PC-3 (cell line): ENCODE results near the gene ZDHHC19. TPM values are rescaled to one million over a fixed set of nuclear protein-coding genes. Genes with fewer than 3 reads are reported as not detected.

Experiments
- ATAC-seq: fragments of 200-7000 bp; cut with Tn5 transposase; 2 replicates; pipeline ENCODE4 v1.9.1; 2020; ENCODE audit warnings: mild to moderate bottlenecking, moderate library complexity
- BruUV-seq: library from RNA; stranded (reverse); fragments of 400-500 nt; replicated peaks from 2 replicates; lab custom pipeline; 2021; lab: Mats Ljungman, UMichigan
- CTCF ChIA-PET: fragments of 300-600 bp; sonication (Branson Sonifier 250); formaldehyde crosslinking; loops from one replicate; lab custom pipeline; 2022; ENCODE audit warnings: antibody characterized with exemption; lab: Charles Lee
- POLR2A ChIA-PET: fragments of 300-600 bp; sonication (Branson Sonifier 250); formaldehyde crosslinking; loops from one replicate; lab custom pipeline; 2022; ENCODE audit warnings: antibody characterized with exemption; ENCODE audit not compliant: unreplicated experiment; lab: Charles Lee
- DNase-seq: peaks from one replicate; pipeline ENCODE4 v3.0.0-alpha.2; 2015
- H2AFZ ChIP-seq: fragments of 300-600 bp; sonication (generic); 2 replicates; pipeline ENCODE4 v1.6.0; 2016; ENCODE audit warnings: antibody characterized with exemption, low read length
- H3F3A ChIP-seq: fragments of 300-600 bp; sonication (generic); one replicate; pipeline ENCODE4 v1.6.0; 2017; ENCODE audit warnings: antibody characterized with exemption, low read length, control low read depth, mild to moderate bottlenecking; ENCODE audit not compliant: unreplicated experiment
- H3K27ac ChIP-seq: fragments of 300-600 bp; sonication (generic); 2 replicates; pipeline ENCODE4 v1.5.1; 2016; ENCODE audit warnings: mild to moderate bottlenecking, low read length
- H3K27me3 ChIP-seq: fragments of 300-600 bp; sonication (generic); 2 replicates; pipeline ENCODE4 v1.6.1; 2016; ENCODE audit warnings: low read length, mixed read lengths
- H3K36me3 ChIP-seq: fragments of 300-600 bp; sonication (generic); 2 replicates; pipeline ENCODE4 v1.6.1; 2016; ENCODE audit warnings: low read depth, mixed run types, low read length, mixed read lengths
- H3K4me1 ChIP-seq: fragments of 300-600 bp; sonication (generic); 2 replicates; pipeline ENCODE4 v1.5.1; 2016; ENCODE audit warnings: low read length; ENCODE audit not compliant: insufficient read depth
- H3K4me2 ChIP-seq: fragments of 300-600 bp; sonication (generic); 2 replicates; pipeline ENCODE4 v1.6.0; 2016; ENCODE audit warnings: low read length
- H3K4me3 ChIP-seq: fragments of 300-600 bp; sonication (generic); 2 replicates; pipeline ENCODE4 v1.5.1; 2016; ENCODE audit warnings: mild to moderate bottlenecking, low read length, mixed read lengths
- H3K79me2 ChIP-seq: fragments of 300-600 bp; sonication (generic); 2 replicates; pipeline ENCODE4 v1.6.1; 2017; ENCODE audit warnings: low read length, mixed read lengths
- H3K9ac ChIP-seq: fragments of 300-600 bp; sonication (generic); 2 replicates; pipeline ENCODE4 v1.6.0; 2016; ENCODE audit warnings: mild to moderate bottlenecking, low read length
- H3K9me2 ChIP-seq: fragments of 300-600 bp; sonication (generic); replicated peaks from 2 replicates; pipeline ENCODE4 v1.6.1; 2016; ENCODE audit warnings: mixed run types, low read length, mixed read lengths
- H3K9me3 ChIP-seq: fragments of 300-600 bp; sonication (generic); 2 replicates; pipeline ENCODE4 v1.6.1; 2016; ENCODE audit warnings: low read length, mixed read lengths
- H4K20me1 ChIP-seq: fragments of 300-600 bp; sonication (generic); 2 replicates; pipeline ENCODE4 v1.6.1; 2016; ENCODE audit warnings: low read length, mixed read lengths
- CTCF ChIP-seq: fragments of 300-600 bp; sonication (generic); conservative IDR thresholded peaks from 2 replicates; pipeline ENCODE4 v1.5.1; 2017; ENCODE audit warnings: antibody characterized with exemption, low read depth, mild to moderate bottlenecking, low read length
- EZH2 ChIP-seq: fragments of 300-600 bp; sonication (generic); IDR thresholded peaks from one replicate; pipeline ENCODE4 v1.6.1; 2017; ENCODE audit warnings: antibody characterized with exemption, mild to moderate bottlenecking, low read length; ENCODE audit not compliant: unreplicated experiment
- EZH2phosphoT487 ChIP-seq: fragments of 300-600 bp; sonication (generic); IDR thresholded peaks from 2 replicates; pipeline ENCODE4 v1.6.1; 2018; ENCODE audit warnings: mild to moderate bottlenecking, antibody characterized with exemption, low read length, borderline replicate concordance
- intact Hi-C: fragments of 100-400 bp; cut with micrococcal nuclease; formaldehyde crosslinking; loops from 2 replicates; pipeline ENCODE4 v1.9.0; 2023
- total RNA-seq: library from RNA; depleted of rRNA; stranded (reverse); fragments of >200 nt; gene quantifications from 2 replicates; pipeline ENCODE4 v1.2.3, GENCODE V29; 2014

The ZDHHC19 gene
- total RNA-seq, 1 experiment from 2014 or later, result not detected

DNA sequence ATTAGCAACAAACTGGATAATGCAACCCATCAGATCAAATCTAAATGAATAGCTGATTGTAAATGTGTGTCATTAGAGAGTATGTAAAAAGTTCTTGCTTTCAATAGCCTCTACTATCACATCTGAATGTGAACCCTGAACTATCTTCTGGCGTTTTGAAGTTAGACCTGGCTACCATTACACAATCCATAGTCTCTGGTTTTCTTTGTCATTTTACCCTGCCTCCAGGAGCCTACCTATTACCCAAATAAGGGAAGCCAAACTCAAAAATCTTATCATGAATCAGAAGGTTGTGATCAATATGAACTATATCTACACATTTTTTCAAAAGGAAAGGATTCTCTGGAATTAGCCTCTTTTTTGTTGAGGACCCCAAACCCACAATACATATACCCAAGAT is 44.6 kb upstream of the ZDHHC19 start:
- ChIA-PET POLR2A (no interaction called here), CTCF (no interaction called here)
- no peaks in the 10 kb centered on the region for H3F3A ChIP-seq
- no peaks in the 10 kb centered on the region for H3K9me3 ChIP-seq
- H4K20me1 ChIP-seq, result no peaks in the 10 kb centered on the region
- H3K9me2 ChIP-seq, result no peaks in the 10 kb centered on the region
- DNase-seq, result no peak
- H3K27me3 ChIP-seq, result no peaks in the 10 kb centered on the region
- no peak overlapping the region for H3K27ac ChIP-seq
- ATAC-seq, result no peak
- TF ChIP-seq EZH2, result no peak
- TF ChIP-seq CTCF, result no peak
- no peak for TF ChIP-seq EZH2phosphoT487
- H3K9ac ChIP-seq, result no peak overlapping the region
- H3K4me2 ChIP-seq, result no peak overlapping the region
- intact Hi-C loops, result loop anchor here (10.0 kb wide), 2 partner anchors 179 to 429 kb away; partner anchors contain the start of gene UBXN7
- H3K36me3 ChIP-seq, result peaks cover 26% of the 10 kb centered on the region; the same call in 1 of the 2 replicates
- H3K4me1 ChIP-seq, result no peaks in the 10 kb centered on the region
- no peak overlapping the region for H2AFZ ChIP-seq
- BruUV-seq, result no TSS peak
- no peak overlapping the region for H3K4me3 ChIP-seq
- H3K79me2 ChIP-seq, result no peaks in the 10 kb centered on the region

DNA sequence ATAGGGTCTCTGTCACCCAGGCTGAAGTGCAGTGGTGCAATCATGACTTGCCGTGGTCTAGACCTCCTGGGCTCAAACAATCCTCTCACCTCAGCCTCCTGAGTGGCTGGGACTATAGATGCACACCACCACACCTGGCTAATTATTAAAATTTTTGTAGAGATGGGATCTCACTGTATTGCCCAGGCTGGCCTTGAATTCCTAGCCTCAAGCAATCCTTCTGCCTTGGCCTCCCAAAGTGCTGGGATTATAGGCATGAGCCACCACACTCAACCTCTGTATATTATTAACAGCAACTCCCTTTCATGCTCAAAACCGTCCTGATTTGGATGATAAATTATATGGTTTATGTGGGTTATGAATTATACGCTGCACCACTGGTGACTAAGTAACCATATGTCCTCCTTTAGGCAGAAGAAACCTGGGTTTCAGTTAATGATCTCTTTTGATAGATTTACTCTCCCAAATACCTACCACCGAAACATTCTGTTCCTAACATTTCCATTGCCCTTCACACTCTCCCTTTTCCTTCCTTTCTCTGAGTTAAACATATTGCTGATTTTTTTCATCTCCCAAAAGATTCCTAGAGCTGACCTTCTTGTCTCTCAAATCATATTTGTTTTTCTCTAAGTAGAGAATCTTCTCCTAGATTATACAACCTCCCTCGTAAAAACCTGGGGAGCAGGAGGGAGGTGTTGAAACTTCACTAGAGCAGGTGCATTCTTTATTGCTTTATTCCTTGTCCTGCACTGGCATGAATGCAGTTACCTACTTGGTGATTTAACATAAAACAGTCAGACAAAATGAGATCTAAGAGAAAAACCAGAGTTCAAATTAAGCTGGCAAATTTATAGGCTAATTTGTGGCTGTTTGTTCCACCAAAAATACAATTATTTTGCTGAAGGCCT is 43.4 kb upstream of the ZDHHC19 start:
- Histone ChIP-seq H3K36me3 (peaks cover 24% of the 10 kb centered on the region; the same call in 1 of the 2 replicates), H3K9me3 (no peaks in the 10 kb centered on the region), H4K20me1 (no peaks in the 10 kb centered on the region), H3K27me3 (no peaks in the 10 kb centered on the region), H3K4me1 (no peaks in the 10 kb centered on the region), H3K4me2 (no peak overlapping the region), H3F3A (no peaks in the 10 kb centered on the region), H3K4me3 (no peak overlapping the region), H2AFZ (no peak overlapping the region), H3K79me2 (no peaks in the 10 kb centered on the region), H3K27ac (no peak overlapping the region), H3K9me2 (no peaks in the 10 kb centered on the region), H3K9ac (no peak overlapping the region)
- intact Hi-C loops, result loop anchor here (10.0 kb wide), 2 partner anchors 180 to 430 kb away; partner anchors contain the start of gene UBXN7
- POLR2A ChIA-PET, result no interaction called here
- CTCF ChIA-PET, result no interaction called here
- ATAC-seq (no peak), DNase-seq (no peak)
- TF ChIP-seq EZH2 (no peak), CTCF (no peak)
- TSS peak; percentile 12 for BruUV-seq

DNA sequence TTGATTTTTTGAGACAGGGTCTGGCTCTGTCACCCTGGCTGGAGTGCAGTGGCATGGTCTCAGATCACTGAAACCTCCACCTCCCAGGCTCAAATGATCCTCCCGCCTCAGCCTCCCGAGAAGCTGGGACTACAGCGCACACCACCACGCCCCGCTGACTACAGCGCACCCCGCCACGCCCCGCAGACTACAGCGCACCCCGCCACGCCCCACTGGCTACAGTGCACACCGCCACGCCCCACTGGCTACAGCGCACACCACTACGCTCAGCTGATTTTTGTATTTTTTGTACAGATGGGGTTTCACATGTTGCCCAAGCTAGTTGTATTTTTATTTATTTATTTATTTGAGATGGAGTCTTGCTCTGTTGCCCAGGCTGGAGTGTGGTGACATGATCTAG is 40.7 kb upstream of the ZDHHC19 start:
- BruUV-seq, result no TSS peak
- Histone ChIP-seq H3K36me3 (peaks cover 23% of the 10 kb centered on the region; the same call in 1 of the 2 replicates), H3K27me3 (no peaks in the 10 kb centered on the region), H3K27ac (no peak overlapping the region), H3K4me3 (no peak overlapping the region), H3K9me3 (no peaks in the 10 kb centered on the region), H3K9me2 (no peaks in the 10 kb centered on the region), H3K79me2 (no peaks in the 10 kb centered on the region; the same call in 1 of the 2 replicates), H3F3A (no peaks in the 10 kb centered on the region), H3K4me2 (no peak overlapping the region), H2AFZ (no peak overlapping the region), H3K4me1 (peaks cover 11% of the 10 kb centered on the region), H4K20me1 (no peaks in the 10 kb centered on the region), H3K9ac (no peak overlapping the region)
- CTCF ChIA-PET, result no interaction called here
- intact Hi-C loops, result loop anchor here (2.0 to 10.0 kb wide), 3 partner anchors 183 to 433 kb away; partner anchors contain the start of gene UBXN7
- no peak for DNase-seq
- TF ChIP-seq EZH2 (no peak), EZH2phosphoT487 (no peak), CTCF (no peak)
- POLR2A ChIA-PET, result no interaction called here
- ATAC-seq, result no peak
